Activated CD8-positive, alpha-beta T cell treated with anti-CD3 and anti-CD28 coated beads for 36 hours (primary cell): ENCODE data around the gene FZD2. TPM values are rescaled to one million over a fixed set of nuclear protein-coding genes. Genes with fewer than 3 reads are reported as not detected.
A peak's percentile ranks its signal among the peaks of the same experiment; 100 is the strongest.

Experiments
- ATAC-seq: fragments of 200-7000 bp; cut with Tn5 transposase; one replicate; pipeline ENCODE4 v1.10.0; 2021; ENCODE audit warnings: mild to moderate bottlenecking, moderate library complexity
- CTCF ChIA-PET: fragments of 350-600 bp; sonication (Branson Sonifier 250); formaldehyde crosslinking; loops from one replicate; lab custom pipeline; 2021; ENCODE audit warnings: antibody characterized with exemption; lab: Charles Lee
- POLR2A ChIA-PET: fragments of 350-600 bp; sonication (Branson Sonifier 250); formaldehyde crosslinking; loops from one replicate; lab custom pipeline; 2021; ENCODE audit warnings: antibody characterized with exemption; lab: Charles Lee
- DNase-seq: peaks from one replicate; pipeline ENCODE4 v3.0.0-alpha.2; 2020
- H3K27ac Mint-ChIP-seq: one replicate; pipeline ENCODE4 v1.8.0; 2021; ENCODE audit warnings: mild to moderate bottlenecking, mixed read lengths
- H3K27me3 Mint-ChIP-seq: one replicate; pipeline ENCODE4 v1.8.0; 2021; ENCODE audit warnings: mixed read lengths
- H3K36me3 Mint-ChIP-seq: one replicate; pipeline ENCODE4 v1.8.0; 2021; ENCODE audit warnings: low read depth, mixed read lengths
- H3K4me1 Mint-ChIP-seq: one replicate; pipeline ENCODE4 v1.8.0; 2021; ENCODE audit warnings: low read depth, mixed read lengths
- H3K4me3 Mint-ChIP-seq: one replicate; pipeline ENCODE4 v1.8.0; 2021; ENCODE audit warnings: mild to moderate bottlenecking, moderate library complexity, mixed read lengths
- H3K9me3 Mint-ChIP-seq: one replicate; pipeline ENCODE4 v1.8.0; 2021; ENCODE audit warnings: mixed read lengths
- CTCF ChIP-seq: fragments of 200-600 bp; IDR thresholded peaks from one replicate; pipeline ENCODE4 v1.8.0; 2022; ENCODE audit warnings: antibody characterized with exemption, mild to moderate bottlenecking
- intact Hi-C: fragments of 100-400 bp; cut with micrococcal nuclease; formaldehyde crosslinking; loops from one replicate; pipeline ENCODE4 v1.10.0; 2022
- total RNA-seq, 2 experiments: library from RNA; stranded (reverse); gene quantifications; one replicate each; pipeline ENCODE4 v1.2.3, GENCODE V29; 2021

FZD2 gene
- total RNA-seq, 2 experiments from 2014 or later, result 0.16 to 0.22 TPM

DNA sequence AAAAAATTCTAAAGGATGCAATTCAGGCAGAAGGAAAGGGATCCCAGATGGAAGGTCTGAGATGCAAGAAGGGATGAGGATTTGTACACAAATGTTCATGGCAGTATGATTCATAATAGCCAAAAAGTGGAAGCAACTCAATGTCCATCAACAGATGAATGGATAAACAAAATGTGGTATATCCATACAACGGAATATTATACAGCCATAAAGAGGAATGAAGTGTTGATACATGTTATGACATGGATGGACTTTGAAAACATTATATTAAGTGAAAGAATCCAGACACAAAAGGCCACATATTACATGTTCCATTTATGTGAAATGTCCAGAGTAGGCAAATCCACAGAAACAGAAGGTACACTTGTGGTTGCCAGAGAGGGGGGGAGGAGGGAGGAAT is 30.2 kb upstream of the FZD2 start:
- Mint-ChIP-seq H3K9me3 (peaks cover 6% of the 10 kb centered on the region), H3K4me1 (no peaks in the 10 kb centered on the region), H3K36me3 (no peaks in the 10 kb centered on the region), H3K27me3 (peaks cover 5% of the 10 kb centered on the region), H3K27ac (no peak overlapping the region), H3K4me3 (no peak overlapping the region)
- CTCF ChIA-PET, result no interaction called here
- DNase-seq (no peak), ATAC-seq (no peak)
- intact Hi-C loops, result no loop called here
- no peak for TF ChIP-seq CTCF
- POLR2A ChIA-PET, result no interaction called here

- Mint-ChIP-seq H3K27me3 (peaks cover 5% of the 10 kb centered on the region), H3K9me3 (peaks cover 6% of the 10 kb centered on the region), H3K4me3 (no peak overlapping the region), H3K4me1 (no peaks in the 10 kb centered on the region), H3K36me3 (no peaks in the 10 kb centered on the region), H3K27ac (no peak overlapping the region)
- no peak for TF ChIP-seq CTCF
- ChIA-PET CTCF (no interaction called here), POLR2A (no interaction called here)
- ATAC-seq (no peak), DNase-seq (no peak)
- intact Hi-C loops, result no loop called here
Measured at GRCh38 chr17:44527954-44528353, 29.3 kb upstream of the FZD2 start.

DNA sequence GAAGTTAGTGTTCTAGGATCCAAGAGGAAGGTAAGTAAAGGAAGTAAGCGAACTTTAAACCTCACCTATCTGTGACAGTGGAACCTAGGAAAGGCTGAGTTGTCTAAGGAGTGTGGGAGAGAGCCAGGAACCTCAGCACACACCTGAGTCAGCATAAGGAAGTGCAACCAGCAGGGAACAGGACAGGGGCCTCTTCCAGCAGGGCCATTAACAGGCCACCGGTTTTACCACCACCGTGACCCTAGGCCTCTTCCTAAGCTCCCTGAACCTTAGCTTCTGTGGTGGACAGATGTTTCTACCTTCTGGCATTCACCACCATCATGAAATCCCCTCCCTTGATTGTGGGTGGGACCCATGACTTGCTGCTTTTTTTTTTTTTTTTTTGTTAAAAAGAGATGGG is 27.4 kb upstream of the FZD2 start:
- intact Hi-C loops, result loop anchor here (5.0 to 10.0 kb wide), 2 partner anchors 107 to 145 kb away; no protein-coding TSS in a partner anchor
- Mint-ChIP-seq H3K27ac (no peak overlapping the region), H3K4me3 (no peak overlapping the region), H3K27me3 (peaks cover 4% of the 10 kb centered on the region), H3K9me3 (peaks cover 6% of the 10 kb centered on the region), H3K4me1 (peaks cover 8% of the 10 kb centered on the region), H3K36me3 (no peaks in the 10 kb centered on the region)
- CTCF ChIA-PET, result interaction anchor here (1.7 kb wide), 1 partner anchor 143 kb away, joined by 5 read pairs; no protein-coding TSS in a partner anchor
- no peak for DNase-seq
- POLR2A ChIA-PET, result no interaction called here
- no peak for ATAC-seq
- TF ChIP-seq CTCF, result no peak

DNA sequence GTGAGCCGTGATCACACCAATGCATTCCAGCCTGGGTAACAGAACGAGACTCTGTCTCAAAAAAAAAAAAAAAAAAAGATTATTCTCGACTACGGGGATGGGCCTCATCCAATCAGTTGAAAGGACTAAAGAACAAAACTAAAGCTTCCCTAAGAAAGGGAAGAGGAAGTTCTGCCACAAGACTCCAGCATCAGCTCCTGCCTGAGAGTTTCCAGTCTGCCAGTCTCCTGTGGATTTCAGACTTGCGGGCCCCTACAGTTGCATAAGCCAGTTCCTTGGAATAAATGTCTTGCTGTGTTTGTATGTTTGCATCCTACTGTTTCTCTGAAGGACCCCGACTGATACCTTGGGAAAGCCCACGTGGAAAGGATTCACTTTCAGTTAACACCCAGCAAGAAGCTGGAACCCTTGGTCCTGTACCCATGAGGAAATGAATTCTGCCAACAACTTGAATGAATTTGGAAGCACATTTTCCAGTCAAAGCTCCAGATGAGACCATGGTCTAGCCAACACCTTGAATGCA is 26.3 kb upstream of the FZD2 start:
- H3K9me3 Mint-ChIP-seq, result peaks cover 6% of the 10 kb centered on the region
- CTCF ChIA-PET, result interaction anchor here (1.1 to 1.7 kb wide), 2 partner anchors 10 to 141 kb away, joined by 3 to 5 read pairs; no protein-coding TSS in a partner anchor
- no peak for TF ChIP-seq CTCF
- ATAC-seq, result no peak
- DNase-seq, result no peak
- intact Hi-C loops, result loop anchor here (5.0 to 10.0 kb wide), 2 partner anchors 106 to 144 kb away; no protein-coding TSS in a partner anchor
- no peak overlapping the region for H3K4me3 Mint-ChIP-seq
- H3K36me3 Mint-ChIP-seq, result no peaks in the 10 kb centered on the region
- POLR2A ChIA-PET, result no interaction called here
- H3K27me3 Mint-ChIP-seq, result peaks cover 4% of the 10 kb centered on the region
- H3K4me1 Mint-ChIP-seq, result peaks cover 8% of the 10 kb centered on the region
- H3K27ac Mint-ChIP-seq, result no peak overlapping the region

- CTCF ChIA-PET, result interaction anchor here (0.5 to 3.1 kb wide), 47 partner anchors 11 to 768 kb away, joined by 3 to 30 read pairs (median 4); partner anchors contain the start of genes FZD2 and GPATCH8
- peaks cover 8% of the 10 kb centered on the region for H3K4me1 Mint-ChIP-seq
- H3K27ac Mint-ChIP-seq, result peak overlapping the region; percentile 30
Measured at GRCh38 chr17:44533533-44534246, 23.6 kb upstream of the FZD2 start.

More at GRCh38 chr17:44533533-44534246, 23.6 kb upstream of the FZD2 start:
- H3K9me3 Mint-ChIP-seq, result no peaks in the 10 kb centered on the region
- peak; percentile 97 for TF ChIP-seq CTCF
- DNase-seq (peak; percentile 94), ATAC-seq (peak; percentile 96)
- intact Hi-C loops, result loop anchor here (5.0 to 10.0 kb wide), 2 partner anchors 104 to 141 kb away; no protein-coding TSS in a partner anchor
- H3K36me3 Mint-ChIP-seq, result no peaks in the 10 kb centered on the region
- no peak overlapping the region for H3K4me3 Mint-ChIP-seq
- POLR2A ChIA-PET, result interaction anchor here (0.7 to 1.0 kb wide), 3 partner anchors 28 to 366 kb away, joined by 3 read pairs; no protein-coding TSS in a partner anchor
- peaks cover 2% of the 10 kb centered on the region for H3K27me3 Mint-ChIP-seq
